Activated naive CD4-positive, alpha-beta T cell (primary cell): ENCODE measurements around the gene PTPRO.

Experiments used
- DNase-seq, 4 experiments: peaks; one replicate each; lab custom pipeline; 2025; lab: John Stamatoyannopoulos, UW

The PTPRO gene

DNA sequence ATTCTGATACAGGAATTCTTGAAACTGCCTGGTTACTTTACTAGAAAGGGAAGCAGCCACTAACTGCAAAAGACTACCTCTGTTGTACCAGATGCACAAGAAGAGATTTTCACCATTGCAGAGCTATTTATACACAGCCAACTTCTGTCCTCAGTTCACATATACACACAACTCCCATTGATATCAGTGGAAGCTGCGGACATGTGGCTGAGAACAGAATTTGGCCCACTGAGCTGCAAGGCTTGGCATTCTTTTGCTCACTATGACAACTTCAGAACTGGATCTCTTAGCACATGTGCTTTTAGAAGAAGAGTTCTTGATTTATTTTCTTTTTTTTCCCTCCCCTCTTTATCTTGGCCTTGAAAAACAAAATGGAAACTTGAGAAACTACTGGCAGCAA is 28.3 kb downstream of the PTPRO start:
- DNase-seq: no peak

- no peak for DNase-seq
Measured at GRCh38 chr12:15355766-15356165, 33.5 kb downstream of the PTPRO start.

DNA sequence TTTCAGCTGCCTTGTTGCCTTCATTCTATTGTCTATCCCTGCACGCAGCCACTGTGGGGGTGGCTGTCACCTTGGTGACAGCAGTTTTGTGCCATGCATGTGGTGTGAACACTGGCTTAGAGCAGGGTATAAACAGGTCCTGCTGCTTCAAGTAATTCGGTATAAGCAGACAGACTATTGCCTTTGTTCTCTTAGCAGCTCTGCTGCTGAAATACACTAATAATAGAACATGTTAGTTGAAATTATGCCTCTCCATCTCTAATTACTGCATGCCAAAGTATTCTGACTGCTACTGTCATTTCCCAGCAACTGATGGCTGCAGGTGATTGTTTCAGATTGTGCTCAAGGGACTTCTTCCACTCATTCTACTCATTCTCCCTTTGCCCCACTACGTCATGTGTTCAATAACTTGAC is 34.6 kb downstream of the PTPRO start:
- no peak for DNase-seq

GRCh38 chr12:15364221-15365160 is 42.2 kb downstream of the PTPRO start:
- no peak for DNase-seq

DNA sequence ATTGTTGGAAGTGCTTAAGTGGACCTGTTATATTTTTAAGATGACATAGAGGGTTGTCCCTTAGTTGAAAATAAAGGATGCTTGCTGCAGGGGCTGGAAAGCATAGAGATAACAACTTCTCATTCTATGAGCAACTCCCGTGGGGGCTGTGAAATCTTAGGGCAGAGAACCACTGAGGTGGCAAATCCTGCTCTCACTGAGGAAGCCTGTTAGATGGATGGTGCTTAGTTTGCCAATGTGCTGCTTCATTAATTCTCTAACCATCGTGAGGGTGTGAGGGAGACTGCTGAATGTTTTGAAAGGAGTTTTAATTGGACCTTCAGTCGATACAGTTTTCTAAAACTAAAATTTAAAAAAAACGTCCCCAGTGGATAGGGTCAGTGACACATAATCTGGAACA is 46.5 kb downstream of the PTPRO start:
- no peak for DNase-seq

GRCh38 chr12:15372352-15372751 is 50.0 kb downstream of the PTPRO start:
- DNase-seq: no peak

- no peak for DNase-seq
Measured at GRCh38 chr12:15387772-15388171, 65.5 kb downstream of the PTPRO start.

- DNase-seq: no peak
Measured at GRCh38 chr12:15389561-15389960, 67.3 kb downstream of the PTPRO start.

DNA sequence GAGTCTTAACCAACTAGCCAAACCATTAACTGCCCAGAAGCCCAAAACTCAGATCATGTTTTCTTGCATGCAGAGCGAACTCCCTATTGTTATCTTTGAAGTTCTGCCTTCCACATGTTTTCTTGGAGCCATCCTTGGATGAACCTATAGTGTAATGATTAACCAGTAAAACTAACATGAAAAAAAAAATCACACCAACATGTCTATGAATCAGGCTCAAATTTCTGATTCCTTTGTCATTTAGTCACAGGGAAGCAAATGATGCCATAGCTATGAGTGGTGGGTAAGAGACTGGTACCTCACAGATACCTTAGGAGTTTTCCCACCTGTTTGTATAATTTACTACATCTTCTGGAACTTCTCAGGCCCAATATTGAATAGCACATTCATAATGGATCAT is 70.7 kb downstream of the PTPRO start:
- DNase-seq: no peak

GRCh38 chr12:15393995-15394394 is 71.7 kb downstream of the PTPRO start:
- no peak for DNase-seq

- no peak for DNase-seq
Measured at GRCh38 chr12:15404485-15404884, 82.2 kb downstream of the PTPRO start.

DNA sequence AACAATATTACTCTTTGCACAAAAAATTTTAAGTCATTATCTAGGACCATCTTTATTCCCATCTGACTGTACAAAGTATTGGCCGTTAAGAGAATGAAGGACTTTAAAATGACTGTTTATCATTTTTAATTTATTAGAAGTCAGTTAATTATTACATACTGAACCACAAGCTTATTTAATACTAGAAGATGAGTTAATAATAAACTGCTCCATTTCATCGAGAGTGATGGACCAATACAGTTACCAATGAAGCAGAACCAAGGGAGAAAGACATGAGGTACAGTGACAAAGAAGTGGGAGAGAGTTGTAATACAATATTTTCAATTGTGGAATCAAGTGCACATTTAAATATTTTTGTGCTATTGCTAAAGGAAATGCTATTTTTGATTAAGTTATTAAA is 83.3 kb downstream of the PTPRO start:
- no peak for DNase-seq

- DNase-seq: no peak
Measured at GRCh38 chr12:15407025-15407424, 84.7 kb downstream of the PTPRO start.

DNA sequence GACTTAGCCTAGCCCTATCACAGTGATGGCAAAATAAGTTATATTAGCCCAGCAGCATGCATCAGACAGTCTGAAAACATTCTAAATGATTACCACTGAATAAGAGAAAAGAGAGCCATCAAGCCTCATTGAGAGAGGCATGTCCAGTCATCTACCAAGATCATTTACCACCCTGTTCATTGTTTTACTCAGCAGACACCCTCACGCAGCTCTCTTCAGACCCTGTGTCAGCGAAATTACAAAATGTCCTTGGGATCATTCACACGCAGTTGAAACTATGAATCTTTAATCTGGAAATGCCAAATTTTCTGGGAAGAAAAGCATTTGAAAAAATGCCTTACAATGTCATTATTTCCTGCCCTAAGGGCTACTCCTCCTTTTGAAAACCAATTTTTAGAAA is 89.5 kb downstream of the PTPRO start:
- no peak for DNase-seq

GRCh38 chr12:15417691-15418090 is 95.4 kb downstream of the PTPRO start:
- DNase-seq: no peak

- DNase-seq: no peak
Measured at GRCh38 chr12:15423629-15424028, 101.3 kb downstream of the PTPRO start.

DNA sequence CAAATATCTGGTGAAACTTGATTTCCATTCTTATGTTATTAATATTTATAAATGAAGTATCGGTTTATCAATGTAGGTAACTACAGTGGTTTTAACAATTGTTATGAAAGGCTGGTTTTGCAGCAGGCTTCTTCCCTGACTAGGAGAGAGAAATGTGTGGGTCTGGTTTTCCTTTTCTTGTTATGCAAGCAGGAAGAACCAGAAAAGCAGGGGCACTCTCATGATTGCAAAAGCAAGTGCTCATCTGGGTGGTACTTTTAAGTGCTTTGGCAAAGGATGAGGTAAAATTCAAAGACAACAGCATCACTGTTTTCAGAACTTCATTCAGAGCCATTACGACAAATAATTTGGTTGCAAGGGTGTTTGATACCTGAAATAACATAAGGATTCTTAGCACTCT is 105.6 kb downstream of the PTPRO start:
- DNase-seq: no peak

DNA sequence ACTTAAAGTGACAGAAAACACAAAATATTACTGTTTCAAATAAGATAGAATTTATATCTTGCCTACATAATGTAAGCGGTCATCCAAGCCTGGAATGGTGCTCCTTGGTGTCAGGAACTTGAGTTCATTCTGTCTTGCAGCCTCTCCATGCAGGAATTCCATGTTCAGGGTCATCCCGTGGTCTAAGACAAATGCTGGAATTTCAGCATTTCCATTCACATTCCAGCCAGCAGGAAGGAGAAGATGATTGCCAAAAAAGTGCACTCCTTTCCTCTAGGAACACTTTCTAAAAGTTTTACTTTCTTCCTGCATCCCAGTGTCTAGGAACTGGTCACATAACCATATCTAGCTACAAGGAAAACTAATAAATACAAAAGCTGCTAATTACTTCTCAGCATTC is 106.3 kb downstream of the PTPRO start:
- no peak for DNase-seq

DNA sequence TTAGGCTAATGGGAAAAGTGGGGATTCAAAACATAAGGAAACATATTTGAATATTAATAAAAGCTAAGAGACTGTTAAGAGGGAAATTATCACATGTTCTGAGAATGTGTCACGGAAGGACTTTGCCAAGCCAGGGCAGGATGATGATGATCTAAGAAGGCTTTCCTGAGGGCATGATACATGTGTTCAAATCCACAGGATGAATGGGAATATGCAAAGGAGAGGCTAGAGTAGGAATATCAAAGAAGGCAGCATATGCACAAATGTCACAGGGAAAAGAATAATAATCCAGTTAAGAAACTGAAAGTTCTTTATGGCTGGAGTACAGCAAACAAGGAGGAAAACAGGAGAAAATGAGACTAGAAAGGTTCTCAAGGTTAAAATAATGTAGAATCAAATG is 107.0 kb downstream of the PTPRO start:
- DNase-seq: no peak

- no peak for DNase-seq
Measured at GRCh38 chr12:15435597-15435996, 113.3 kb downstream of the PTPRO start.

- DNase-seq: no peak
Measured at GRCh38 chr12:15439459-15439858, 117.2 kb downstream of the PTPRO start.

DNA sequence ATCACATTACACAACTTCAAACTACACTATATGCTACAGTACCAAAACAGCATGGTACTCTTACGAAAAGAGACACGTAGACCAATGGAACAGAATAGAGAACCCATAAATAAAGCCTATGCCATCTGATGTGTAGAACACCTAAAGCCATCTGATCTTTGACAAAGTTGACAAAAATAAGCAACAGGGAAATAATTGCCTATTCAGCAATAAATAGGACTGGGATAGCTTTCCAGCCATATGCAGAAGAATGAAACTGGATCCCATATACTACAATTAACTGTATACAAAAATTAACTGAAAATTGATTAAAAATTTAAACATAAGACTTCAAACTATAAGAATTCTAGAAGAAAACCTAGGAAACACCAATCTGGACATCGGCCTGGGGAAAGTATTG is 120.7 kb downstream of the PTPRO start:
- no peak for DNase-seq

DNA sequence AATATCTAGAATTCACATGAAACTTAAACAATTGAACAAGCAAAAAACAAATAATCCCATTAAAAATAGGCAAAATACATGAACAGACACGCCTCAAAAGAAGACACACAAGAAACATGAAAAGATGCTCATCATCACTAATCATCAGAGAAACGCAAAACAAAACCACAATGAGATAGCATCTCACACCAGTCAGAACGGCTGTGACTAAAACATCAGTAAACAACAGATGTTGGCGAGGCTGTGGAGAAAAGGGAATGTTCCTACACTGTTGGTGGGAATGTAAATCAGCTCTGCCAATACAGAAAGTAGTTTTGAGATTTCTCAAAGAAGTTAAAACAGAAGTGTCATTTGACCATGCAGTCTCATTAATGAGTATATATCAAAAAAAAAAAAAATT is 121.3 kb downstream of the PTPRO start:
- DNase-seq: no peak

GRCh38 chr12:15444523-15444922 is 122.2 kb downstream of the PTPRO start:
- DNase-seq: no peak
